HG03342 (cell line): ENCODE measurements around the gene ITPRIPL1.

Experiments
- ATAC-seq: cut with Tn5 transposase; IDR thresholded peaks from one replicate; pipeline ENCODE4 v1.9.1; 2021; ENCODE audit warnings: mild to moderate bottlenecking, moderate library complexity; ENCODE audit not compliant: unreplicated experiment

ITPRIPL1 gene

DNA sequence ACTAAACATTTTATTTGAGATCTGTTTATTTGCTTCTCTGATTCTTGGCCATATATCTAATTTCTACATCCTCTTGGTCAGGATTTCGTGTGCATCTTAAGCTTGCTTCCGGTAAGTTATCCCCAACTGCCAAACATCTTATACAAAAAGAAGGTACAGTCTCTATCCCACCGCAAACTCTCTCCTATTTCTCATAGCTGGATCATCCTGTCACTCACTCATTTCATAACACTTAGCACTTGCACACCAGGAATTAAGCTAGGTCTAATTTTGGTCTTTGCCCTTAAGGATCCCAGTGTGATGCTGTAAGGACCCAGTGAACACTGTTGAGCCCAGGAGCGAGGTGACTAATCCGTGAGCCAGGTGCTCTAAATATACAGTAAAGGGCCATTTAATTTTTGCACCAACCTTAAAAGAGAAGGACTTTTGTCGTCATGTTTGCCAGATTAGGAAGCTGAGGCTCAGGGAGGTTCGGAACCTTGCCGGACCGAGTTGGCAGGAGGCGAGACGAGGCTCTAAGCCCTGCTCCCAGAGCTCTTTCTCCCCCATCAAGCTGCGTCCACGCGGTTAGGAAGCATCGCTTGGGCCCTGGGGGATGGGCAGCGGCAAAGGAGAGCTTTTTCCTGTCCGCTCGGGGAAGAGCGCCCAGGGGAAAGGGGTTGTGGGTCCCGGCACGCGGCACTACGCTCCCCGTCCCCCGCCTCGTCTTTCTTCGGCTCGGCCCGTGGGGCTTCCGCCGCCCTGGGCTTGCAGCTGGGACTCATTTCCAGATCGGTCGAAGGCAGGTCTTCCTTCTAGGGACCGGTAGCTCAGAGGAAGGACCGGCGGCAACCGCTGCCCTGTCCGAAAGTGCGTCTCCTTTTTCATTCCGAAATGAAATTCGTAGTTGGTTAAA, 4.1 kb upstream of the ITPRIPL1 start:
- ATAC-seq, result peak; percentile 17

DNA sequence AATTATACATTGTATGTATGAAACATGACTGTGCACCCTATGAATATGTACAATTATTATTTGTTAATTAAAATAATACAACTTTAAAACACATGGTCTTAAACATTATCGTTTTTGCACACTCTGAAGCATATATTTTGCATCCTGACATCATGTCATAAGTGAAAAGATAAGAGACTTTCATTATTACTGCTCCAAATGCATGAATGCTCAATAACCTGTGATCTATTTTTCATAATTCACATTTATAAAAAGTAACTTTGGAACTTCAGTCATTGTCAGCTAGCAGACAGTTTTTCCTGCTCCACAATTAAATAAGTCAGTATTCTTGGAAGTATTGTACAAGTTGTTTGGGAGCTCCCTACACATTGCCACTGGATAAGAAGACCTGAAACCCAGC, 1.3 kb upstream of the ITPRIPL1 start:
- no peak for ATAC-seq

GRCh38 chr2:96324721-96325040, 436 bp upstream of the ITPRIPL1 start:
- ATAC-seq, result no peak

DNA sequence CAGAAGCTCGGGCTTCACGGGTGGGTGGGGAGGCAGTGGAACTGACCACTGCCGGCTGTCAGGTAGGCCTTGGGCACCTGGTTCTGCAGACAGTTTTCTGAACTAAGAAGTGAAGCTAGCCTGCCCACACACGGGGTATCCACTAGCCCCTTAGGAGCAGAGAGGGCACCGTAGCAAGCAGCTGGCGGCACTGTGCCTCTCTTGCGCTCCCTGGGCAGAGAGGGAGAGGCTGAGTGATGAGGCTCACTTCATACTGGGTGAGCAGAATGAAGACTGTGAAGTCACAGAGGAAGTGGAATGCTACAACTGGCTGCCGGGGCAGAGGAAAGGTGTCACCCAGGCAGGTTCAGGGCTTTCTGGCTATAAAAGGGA, 753 bp downstream of the ITPRIPL1 start:
- no peak for ATAC-seq

DNA sequence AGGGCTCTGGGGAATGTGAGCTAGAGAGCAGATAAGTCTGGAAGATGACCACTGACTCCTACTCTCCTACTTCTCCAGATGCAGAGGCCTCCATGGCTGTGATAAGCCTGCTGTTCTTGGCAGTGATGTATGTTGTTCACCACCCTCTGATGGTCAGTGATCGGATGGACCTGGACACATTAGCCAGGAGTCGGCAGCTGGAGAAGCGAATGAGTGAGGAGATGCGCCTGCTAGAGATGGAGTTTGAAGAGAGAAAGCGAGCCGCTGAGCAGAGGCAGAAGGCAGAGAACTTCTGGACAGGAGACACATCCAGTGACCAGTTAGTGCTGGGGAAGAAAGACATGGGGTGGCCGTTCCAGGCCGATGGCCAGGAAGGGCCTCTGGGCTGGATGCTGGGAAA, 1.4 kb downstream of the ITPRIPL1 start:
- ATAC-seq, result no peak

DNA sequence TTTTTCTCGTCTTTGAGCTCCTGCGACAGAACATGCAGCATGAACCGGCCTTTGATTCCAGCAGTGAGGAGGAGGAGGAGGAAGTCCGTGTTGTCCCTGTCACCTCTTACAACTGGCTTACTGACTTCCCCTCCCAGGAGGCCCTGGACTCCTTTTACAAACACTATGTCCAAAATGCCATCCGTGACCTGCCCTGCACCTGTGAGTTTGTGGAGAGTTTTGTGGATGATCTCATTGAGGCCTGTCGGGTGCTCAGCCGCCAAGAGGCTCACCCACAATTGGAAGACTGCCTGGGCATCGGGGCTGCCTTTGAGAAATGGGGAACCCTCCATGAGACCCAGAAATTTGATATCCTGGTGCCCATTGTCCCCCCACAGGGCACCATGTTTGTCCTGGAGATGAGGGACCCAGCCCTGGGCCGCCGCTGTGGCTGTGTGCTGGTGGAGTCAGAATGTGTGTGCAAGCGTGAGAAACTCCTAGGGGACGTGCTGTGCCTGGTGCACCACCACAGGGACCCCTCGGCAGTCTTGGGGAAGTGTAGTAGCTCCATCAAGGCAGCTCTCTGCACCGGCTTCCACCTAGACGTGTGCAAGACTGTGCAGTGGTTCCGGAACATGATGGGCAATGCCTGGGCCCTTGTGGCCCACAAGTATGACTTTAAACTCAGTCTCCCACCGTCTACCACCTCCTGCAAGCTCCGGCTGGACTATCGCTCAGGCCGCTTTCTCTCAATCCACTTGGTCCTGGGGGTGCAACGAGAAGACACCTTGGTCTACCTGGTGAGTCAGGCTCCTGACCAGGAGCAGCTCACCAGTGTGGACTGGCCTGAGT, 2.1 kb downstream of the ITPRIPL1 start:
- ATAC-seq, result no peak

DNA sequence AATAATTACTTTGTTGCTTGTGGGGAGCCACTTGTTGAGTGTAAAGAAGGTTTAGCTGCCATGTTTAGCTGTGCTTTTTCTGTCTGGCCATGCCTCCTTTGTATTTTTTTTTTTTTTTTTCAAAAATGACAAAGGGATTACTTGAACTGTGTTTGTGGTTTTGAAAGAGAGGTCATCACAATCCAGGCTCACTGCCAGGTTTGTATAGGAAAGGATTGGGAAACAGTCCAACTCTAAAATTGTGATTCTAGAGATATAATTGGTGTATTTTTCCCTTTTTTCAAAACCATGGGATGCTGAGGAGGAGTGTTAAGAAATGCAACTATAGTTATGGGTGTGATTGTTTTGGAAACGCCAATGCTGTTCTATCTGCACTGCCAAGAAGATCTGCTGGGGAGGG, 4.3 kb downstream of the ITPRIPL1 start:
- no peak for ATAC-seq

- no peak for ATAC-seq
Observed at GRCh38 chr2:96329874-96330273, 4.8 kb downstream of the ITPRIPL1 start.

GRCh38 chr2:96330407-96330806, 5.3 kb downstream of the ITPRIPL1 start:
- ATAC-seq, result no peak

- no peak for ATAC-seq
Observed at GRCh38 chr2:96333708-96334107, 8.6 kb downstream of the ITPRIPL1 start.

DNA sequence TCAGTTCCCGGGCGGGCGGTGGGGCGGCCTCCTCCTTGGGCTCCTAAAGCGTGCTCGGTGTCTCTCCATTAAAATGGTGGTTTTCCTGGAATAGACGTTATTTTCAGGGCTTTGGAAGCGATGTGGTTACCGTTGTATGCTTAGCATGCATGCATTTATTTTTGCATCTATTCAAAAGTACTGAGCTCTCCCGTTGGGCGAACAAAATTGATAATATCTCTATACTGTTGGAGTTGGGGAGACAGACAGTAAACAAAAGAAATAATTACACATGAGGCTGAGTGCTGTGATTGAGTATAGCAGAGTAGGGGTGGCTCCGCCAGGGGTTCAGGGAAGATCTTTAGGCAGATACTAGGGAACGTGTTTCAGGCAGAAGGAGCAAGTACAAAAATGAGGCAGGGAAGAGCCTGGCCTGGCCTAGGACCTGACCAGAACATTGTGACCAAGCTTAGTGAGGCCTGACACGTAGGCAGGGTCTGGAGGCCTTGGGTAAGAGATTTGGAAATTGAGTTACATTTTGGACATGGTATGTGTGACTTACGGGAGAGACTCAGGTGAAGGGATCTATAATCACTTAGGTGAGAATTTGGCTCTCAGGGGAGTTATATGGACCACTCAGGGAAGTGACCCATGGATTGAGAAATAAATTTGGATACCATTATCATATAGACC, 11.1 kb downstream of the ITPRIPL1 start:
- peak; percentile 3 for ATAC-seq

DNA sequence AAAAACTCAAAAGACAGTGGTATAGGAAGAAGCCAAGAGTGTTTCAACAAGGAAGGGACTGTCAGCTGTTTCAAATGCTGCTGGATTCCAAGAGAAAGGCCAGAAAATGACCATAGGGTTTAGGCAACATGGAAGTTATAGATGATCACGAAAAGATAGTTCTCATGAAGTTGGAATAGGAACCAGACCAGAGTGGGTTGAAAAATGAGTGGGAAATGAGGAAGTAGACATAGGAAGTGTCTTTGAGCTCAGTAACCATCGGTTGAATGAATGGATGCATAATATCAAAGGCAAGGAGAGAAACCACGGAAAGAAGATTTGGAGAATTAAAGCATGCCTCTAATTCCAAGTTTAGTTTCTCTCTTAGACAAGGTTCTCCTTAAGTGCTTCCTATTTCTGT, 11.8 kb downstream of the ITPRIPL1 start:
- no peak for ATAC-seq

GRCh38 chr2:96340493-96341414, 15.6 kb downstream of the ITPRIPL1 start:
- no peak for ATAC-seq

DNA sequence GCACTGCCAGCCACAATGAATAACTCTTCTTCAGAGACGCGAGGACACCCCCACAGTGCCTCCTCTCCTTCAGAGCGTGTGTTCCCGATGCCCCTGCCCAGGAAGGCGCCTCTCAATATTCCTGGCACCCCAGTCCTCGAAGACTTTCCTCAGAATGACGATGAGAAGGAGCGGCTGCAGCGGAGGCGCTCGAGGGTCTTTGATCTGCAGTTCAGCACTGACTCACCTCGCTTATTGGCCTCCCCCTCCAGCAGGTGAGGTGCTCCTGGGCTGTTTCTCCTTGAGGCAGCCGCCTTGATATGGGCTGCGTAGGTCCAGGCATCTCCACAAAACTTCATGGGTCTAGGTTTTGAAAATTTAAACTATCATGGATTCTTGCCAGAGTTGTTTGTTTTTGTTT, 16.5 kb downstream of the ITPRIPL1 start:
- ATAC-seq, result no peak

- no peak for ATAC-seq
Observed at GRCh38 chr2:96342085-96342484, 17.0 kb downstream of the ITPRIPL1 start.

GRCh38 chr2:96344011-96344410, 18.9 kb downstream of the ITPRIPL1 start:
- peak; percentile 81 for ATAC-seq

DNA sequence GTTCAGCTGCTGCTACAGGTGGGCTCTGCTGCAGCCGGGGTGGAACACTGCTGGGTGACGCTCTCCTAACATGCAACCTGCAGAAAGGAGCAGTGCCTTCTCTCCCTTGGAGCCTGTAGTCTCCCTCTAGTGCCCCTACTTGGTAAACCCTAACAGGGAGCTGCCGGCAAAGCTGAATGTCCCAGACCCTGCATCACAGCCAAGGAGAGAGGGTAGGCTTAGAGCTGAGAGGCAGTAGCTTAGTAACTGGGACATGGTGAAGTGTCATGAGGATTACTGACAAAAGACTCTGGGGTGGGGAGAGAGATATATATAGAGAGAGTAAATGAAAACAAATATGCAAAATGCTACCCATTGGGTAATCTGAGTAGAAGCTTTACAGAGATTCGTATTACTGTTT, 20.3 kb downstream of the ITPRIPL1 start:
- ATAC-seq, result no peak

- no peak for ATAC-seq
Observed at GRCh38 chr2:96345868-96346462, 20.8 kb downstream of the ITPRIPL1 start.

GRCh38 chr2:96347395-96347794, 22.3 kb downstream of the ITPRIPL1 start:
- no peak for ATAC-seq

GRCh38 chr2:96353032-96353561, 28.0 kb downstream of the ITPRIPL1 start:
- no peak for ATAC-seq
